HK-2 (cell line): ENCODE data around the gene MYMX.
A peak's percentile ranks its signal among the peaks of the same experiment; 100 is the strongest.
"Not testable (repeated sequence)": the region's sequence is repeated elsewhere in the genome, so short reads cannot be mapped to it uniquely, and the experiment has no call there.

Experiments
- DNase-seq: peaks from one replicate; pipeline ENCODE4 v3.0.0-alpha.2; 2018; ENCODE audit not compliant: unreplicated experiment

The MYMX gene

GRCh38 chr6:44186635-44187025 lies 30.1 kb upstream of the MYMX start:
- no peak for DNase-seq

DNA sequence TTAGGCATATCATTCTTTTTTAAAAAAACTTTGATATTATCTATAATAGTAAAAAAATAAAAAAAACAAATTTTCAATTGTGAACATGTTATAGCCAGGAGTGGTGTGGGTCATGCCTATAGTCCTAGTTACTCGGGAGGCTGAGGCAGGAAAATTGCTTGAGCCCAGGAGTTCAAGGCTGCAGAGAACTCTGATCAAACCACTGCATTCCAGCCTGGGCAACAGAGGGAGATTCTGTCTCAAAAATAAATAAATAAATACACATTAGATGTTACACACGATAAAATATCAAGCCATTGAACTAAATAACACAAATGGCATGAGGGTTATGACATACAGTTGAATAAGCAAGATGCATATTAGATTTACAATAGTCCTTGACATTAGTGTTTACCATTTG lies 27.9 kb upstream of the MYMX start:
- no peak for DNase-seq

- DNase-seq = no peak
Observed at GRCh38 chr6:44189257-44189656, 27.5 kb upstream of the MYMX start.

GRCh38 chr6:44190715-44191114 lies 26.0 kb upstream of the MYMX start:
- DNase-seq = no peak

GRCh38 chr6:44192428-44193041 lies 24.2 kb upstream of the MYMX start:
- DNase-seq = no peak

DNA sequence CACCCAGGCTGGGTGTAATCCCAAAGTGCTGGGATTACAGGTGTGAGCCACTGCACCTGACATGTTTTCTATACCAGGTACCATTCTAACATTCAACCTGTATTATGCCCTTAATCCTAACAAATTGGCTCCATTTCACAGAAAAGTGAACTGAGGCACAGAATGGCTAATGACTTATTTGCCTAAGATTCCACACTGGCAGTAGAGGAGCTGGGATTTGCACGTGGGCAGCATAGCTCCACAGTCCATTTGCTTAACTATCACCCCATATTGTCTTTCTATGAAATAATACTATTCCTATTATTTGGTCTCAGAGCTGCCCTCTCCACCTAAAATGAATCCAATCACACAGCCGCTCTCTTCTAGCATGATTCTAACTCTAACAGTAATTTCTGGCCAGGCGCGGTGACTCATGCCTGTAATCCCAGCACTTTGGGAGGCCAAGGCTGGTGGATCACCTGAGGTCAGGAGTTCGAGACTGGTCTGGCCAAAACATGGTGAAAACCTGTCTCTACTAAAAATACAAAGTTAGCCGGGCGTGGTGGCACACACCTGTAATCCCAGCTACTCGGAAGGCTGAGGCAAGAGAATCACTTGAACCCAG lies 23.3 kb upstream of the MYMX start:
- DNase-seq = no peak

- DNase-seq = no peak
Observed at GRCh38 chr6:44194326-44194725, 22.4 kb upstream of the MYMX start.

- not testable (repeated sequence) for DNase-seq
Observed at GRCh38 chr6:44196351-44196750, 20.4 kb upstream of the MYMX start.

- no peak for DNase-seq
Observed at GRCh38 chr6:44198684-44199083, 18.0 kb upstream of the MYMX start.

- no peak for DNase-seq
Observed at GRCh38 chr6:44199883-44200282, 16.8 kb upstream of the MYMX start.

GRCh38 chr6:44201200-44201599 lies 15.5 kb upstream of the MYMX start:
- no peak for DNase-seq

DNA sequence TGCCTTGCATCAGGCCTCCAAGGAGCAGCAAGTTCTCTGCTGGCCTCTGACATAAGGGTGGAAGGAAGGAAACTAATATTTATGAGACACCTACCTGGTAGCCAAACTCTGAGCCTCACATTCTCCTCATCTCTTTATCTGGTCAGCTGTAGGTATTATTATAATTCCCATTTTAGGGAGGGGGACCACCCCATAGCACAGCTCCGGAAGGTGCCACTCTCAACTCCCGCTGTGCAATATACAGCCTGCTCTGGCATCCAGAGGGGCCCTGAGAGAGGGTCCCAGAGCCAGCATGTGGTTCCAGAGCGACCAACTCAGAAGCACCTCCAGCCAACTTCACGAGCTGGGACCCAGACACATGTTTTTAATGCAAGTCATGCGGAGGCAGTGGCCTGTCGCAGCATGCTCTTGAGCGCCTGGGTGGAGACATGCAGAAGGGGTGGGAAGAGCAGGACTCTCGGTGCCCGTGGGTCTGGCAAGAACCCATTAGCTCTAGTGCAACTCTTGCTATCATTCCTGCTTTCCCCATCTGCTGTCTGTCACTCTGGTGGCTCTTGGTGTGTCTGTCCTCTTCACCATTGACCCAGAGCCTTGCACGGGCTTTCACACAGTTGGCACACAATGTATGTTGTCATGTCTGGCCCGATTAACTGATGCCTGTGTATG lies 15.0 kb upstream of the MYMX start:
- no peak for DNase-seq

DNA sequence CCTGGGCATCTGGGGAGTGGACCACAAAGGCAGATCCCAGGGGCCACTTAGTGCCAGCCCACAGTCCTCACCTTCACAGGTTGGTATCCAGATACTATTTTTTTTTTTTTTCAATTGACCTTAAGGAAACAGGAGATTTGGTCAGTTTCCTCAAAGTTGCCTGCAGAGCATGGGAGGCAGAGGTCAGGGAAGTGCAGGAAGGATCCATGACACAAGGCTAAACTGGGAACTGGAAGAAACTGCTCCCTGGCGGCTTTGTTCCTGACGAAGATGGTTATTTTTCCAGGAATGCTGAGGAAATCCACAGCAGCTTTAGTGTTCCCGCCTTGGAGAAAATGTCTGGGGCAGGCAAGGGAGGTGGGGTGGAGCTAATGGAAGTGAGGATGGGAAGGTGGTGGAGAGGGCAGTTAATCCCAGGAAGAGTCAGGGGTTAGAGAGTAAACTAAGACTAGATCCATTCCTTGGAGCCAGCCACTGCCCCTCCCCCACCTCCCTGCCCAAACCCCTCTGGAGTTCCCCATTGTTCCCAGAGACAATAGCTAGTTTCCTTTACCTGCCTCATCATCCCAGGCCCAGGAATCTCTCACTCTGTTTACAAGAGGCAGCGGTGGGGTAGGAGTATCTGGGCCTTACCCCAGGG lies 14.3 kb upstream of the MYMX start:
- no peak for DNase-seq

DNA sequence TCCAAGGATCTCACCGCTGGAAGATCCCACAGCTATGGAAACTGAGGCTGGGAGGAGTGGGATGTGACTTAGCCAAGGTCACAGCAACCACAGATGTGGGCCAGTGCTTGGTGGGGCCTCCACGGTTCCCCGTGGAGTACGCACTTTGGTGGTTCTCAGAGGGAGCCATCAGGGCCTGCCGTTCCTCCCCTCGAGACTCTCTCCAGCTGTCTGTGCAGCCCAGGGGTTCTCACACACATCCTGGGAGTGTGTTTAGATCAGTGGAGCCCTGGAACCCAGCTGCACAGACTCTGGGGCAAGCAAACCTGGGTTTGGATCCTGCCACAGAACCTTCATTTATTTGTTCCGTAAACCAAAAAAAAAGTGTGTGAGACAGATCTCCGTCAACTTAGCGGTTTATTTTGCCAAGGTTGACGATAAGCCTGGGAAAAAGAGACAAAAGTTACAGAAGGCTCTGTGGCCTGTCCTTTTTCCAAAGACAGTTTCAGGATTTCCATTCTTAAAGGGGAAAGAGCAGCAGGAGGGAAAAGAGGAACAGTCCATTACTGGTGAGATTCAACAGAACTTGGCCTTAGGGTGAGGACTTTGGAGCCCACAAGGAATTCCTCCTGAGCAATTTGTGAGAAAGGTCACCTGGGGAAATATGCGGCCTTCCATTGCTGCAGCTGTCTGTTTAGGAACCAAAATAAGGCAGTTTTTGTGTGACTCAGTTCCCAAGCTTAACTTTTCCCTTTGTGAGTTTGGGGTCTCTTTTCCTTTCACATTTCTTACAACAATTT lies 13.6 kb upstream of the MYMX start:
- DNase-seq = no peak

DNA sequence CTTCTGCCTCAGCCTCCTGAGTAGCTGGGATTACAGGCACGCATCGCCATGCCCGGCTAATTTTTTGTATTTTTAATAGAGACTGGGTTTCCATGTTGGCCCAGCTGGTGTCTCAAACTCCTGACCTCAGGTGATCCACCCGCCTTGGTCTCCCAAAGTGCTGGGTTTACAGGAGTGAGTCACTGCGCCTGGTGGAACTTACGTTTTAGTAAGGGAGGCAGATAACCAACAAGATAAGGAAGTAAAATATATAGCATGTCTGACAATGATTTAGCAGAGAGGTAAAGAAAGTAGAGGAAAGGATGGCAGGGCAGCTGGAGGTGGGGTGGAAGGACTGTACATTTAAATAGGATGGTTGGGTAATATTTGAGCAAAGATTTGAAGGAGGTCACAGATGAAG lies 12.8 kb upstream of the MYMX start:
- DNase-seq = no peak

DNA sequence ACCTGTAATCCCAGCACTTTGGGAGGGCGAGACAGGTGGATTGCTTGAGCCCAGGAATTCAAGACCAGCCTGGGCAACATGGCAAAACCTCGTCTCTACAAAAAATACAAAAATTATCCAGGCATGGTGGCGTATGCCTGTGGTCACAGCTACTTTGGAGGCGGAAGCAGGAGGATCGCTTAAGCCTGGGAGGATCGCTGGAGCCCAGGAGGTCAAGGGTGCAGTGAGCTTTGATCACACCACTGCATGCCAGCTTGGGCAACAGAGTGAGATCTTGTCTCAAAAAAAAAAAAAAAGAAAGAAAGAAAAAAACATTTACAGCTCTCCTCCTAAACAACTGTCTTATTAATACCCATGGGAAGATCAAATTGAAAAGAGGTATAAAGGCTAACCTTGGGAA lies 8.8 kb upstream of the MYMX start:
- DNase-seq = no peak

DNA sequence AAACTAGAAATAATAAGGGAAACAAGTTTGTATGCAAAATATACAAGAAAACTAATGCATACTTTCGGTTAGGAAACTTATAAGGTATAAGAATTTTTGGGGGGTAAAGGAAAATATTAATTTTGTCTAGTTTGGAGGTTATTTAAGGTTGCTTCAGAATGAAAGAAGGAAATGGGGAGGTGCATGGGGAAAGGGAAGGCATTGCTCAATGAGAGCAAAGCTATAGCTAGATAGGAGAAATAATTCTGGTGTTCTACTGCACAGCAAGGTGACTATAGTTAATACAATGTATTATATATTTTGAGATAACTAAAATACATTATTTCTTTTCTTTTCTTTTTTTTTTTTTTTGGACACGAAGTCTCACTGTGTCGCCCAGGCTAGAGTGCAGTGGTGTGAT lies 5.4 kb upstream of the MYMX start:
- no peak for DNase-seq

GRCh38 chr6:44214307-44214706 lies 2.4 kb upstream of the MYMX start:
- DNase-seq = no peak

DNA sequence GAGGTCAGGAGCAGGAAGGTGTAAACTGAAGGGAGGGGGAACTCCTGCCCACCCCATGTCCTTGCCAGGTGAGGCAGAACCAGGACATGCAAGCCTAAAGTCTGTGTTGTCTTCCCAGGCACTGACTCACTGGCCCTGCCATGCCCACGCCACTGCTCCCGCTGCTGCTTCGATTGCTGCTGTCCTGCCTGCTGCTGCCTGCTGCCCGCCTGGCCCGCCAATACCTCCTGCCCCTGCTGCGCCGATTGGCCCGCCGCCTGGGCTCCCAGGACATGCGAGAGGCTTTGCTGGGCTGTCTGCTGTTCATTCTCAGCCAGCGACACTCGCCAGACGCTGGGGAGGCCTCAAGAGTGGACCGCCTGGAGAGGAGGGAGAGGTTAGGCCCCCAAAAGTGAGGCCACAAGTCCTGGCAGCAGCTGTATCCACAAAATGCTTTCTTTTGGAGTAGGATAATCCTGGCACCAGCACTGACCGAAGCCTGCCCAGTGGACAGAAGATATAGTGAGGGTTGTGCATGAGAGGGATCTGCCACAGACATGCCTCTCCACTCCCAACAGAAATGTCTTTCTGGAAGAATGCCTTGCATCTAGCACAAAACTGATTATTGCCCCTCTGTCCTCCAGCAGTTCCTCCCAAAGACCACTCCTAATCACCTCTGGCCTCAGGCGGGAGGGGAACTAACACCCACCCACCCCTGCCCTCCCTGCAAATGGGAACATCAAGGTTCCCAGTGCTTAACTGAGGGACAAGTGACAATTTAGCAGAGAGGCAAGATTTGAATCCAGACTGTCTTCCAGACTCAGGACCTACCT lies 812 bp downstream of the MYMX start:
- DNase-seq = no peak

DNA sequence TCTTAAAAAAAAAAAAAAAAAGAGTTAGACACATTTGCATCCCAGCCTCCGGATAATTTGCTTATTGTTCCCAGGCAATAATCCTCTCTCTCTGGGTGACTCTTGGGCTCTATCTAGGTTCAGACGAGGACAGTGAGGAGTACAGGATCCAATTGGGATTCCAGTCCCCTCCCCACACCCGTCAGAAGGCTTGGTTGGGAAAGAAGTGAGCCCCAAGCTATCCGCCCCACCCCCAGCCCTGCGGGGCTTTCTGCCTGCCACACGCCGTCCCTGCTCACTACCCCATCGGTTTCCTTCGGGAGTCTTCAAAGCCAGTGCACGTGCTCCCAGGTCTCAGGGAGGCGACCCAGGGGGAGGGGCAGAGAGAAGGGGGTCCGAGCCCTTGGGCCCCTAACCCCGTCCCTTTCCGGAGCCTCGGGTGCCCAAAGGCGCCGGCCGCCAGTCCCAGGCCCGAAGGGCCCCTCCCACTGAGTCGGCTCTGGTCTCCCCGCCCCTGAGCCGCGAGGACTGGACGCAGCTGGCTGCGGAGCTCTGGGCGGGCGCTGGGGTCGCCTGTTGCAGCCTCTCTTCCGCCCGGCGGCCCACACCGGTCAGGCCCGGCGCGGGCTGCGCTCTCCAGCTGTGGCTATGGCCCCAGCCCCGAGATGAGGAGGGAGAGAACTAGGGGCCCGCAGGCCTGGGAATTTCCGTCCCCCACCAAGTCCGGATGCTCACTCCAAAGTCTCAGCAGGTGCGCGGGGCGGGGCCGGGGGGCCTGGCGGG lies 2.5 kb downstream of the MYMX start:
- peak; percentile 76 for DNase-seq
